Activated CD8-positive, alpha-beta memory T cell treated with anti-CD3 and anti-CD28 coated beads, Interleukin-2, amount 50 U/mL, for 1 hour (primary cell): ENCODE results near the gene MIEF1.
A peak's percentile ranks its signal among the peaks of the same experiment; 100 is the strongest.
"Not testable (repeated sequence)": the region's sequence is repeated elsewhere in the genome, so short reads cannot be mapped to it uniquely, and the experiment has no call there.

Experiments used
- DNase-seq: peaks from one replicate; pipeline ENCODE4 v3.0.0-alpha.2; 2020; ENCODE audit errors: extremely low read depth

Gene MIEF1

DNA sequence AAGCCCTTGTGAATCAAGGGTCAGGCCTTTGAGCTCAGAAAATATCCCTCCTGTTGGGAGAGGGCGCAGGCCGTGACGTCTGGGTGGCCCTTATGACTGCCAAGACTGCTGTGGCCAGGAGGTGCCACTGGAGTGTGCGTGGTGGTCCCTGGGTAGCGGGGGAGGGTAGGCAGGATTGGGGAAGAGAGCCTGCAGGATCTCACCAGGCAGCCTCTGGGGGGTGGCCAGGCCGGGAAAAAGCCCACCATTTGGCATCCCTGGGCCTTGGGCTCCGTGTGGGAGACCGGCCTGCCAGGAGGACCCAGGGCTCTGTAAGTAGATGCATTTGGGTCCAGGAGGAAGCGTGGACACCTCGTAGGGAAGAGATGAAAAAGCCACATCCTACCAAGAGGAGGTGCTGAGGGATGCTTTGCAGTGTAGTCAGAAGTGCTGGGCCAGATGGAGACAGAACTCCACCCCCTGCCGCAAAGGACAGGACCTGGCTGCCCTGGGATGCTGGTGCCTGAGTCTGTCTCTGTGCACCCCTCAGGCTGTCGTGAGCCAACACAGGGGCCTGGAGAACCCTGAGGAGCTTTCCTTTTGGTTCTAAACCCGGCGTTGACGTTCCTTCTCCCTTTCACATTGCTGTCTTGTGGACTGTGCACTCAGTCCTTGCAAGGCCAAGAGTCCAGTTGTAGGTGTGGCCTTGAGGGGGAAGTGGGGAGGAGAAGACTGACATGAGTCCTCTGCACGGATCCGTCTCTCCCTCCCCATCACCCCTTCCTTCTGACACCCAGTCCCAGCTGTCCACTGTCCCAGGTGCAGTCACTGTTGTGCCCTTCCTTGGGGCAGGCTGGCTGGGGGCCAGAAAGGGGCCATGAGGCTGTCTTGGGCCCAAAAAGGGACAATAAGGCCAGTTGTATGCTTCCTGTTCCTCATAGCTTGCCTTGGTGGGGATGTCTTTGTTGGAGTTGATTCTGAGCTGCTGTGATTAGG, 12.7 kb upstream of the MIEF1 start:
- DNase-seq, result no peak

DNA sequence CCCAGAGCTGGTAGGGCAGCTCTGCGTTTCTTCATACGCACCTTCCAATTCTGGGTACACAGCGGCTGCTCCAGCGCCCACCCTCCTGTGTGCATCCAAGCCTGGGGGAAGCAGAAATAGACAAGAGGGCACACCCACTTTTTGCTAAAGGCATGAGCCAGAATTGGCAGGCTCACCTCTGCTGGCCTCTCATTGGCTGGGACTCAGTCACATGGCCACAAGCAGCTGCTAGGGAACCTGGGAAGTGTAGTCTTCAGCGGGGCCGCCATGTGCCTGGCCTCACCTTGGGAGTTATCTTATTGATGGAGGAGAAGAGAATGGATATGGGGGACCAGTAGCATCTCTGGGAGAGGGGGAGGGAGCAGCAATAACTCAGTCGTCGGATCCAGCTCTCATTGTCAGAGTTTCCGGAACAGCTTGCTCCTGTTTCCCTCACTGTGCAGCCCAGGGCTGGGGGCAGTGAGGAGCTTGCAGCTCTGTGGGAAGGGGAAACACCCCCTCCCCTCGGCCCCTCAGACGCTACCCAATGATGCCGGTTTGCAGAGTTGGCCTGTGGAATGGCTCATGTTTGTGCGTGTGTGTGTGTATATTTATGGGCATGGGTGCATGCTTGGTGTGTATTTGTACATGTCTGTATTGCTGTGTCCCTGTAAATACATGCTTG, 11.8 kb upstream of the MIEF1 start:
- peak; percentile 44 for DNase-seq

DNA sequence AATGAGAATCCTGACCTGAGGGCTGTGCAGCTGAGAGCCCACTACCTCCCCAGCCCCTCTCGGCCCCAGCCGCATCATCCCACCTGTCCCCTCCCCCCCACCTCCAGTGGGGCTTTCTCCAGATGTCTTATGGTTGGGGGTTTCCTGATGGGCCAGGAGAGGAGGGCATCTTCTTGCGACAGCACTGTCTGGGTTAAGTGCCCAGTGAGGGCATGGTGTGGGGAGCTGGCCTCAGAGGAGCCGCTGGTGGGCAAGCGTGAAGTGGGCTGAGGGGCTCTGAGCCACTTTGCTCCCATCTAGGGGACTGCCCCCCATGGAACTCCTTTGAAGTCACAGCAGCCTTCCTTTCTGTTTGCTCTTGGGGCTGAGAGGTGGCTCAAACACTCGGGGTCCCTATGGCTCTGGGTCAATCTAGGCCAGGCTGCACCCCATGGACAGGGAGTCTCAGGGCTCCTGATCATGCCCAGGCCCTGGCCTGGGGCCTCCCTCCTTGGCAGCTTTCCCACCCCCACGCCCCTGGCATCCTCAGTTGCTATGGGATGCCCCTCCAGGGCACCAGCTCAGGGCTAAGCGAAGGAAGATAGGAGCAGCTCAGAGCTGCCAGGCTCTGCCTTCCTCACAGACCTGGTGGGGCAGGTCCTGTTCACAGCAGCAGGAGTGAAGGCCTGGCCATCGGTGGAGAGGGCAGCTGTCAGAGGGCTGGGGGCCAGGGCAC, 11.0 kb upstream of the MIEF1 start:
- no peak for DNase-seq

DNA sequence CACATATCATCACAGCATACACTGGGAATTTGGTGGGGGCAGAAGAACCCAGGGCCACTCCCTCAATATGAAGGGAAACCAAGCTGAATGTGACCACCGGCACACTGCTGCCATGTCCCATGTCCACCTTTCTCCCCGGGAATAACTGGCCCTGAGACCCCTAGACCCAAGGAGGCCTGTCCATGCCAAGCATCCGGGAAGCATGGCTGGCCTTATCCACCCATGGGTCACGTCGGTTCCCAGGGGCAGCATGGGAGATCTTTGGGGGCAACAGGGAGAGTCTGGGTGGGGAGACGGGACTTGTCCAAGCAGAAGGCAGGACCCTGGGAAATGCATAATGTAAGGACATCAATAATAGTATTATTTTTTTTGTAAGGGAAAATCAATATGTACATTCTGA, 10.4 kb upstream of the MIEF1 start:
- no peak for DNase-seq

- DNase-seq, result no peak
Observed at GRCh38 chr22:39492186-39492585, 9.9 kb upstream of the MIEF1 start.

- DNase-seq, result no peak
Observed at GRCh38 chr22:39493759-39494158, 8.3 kb upstream of the MIEF1 start.

DNA sequence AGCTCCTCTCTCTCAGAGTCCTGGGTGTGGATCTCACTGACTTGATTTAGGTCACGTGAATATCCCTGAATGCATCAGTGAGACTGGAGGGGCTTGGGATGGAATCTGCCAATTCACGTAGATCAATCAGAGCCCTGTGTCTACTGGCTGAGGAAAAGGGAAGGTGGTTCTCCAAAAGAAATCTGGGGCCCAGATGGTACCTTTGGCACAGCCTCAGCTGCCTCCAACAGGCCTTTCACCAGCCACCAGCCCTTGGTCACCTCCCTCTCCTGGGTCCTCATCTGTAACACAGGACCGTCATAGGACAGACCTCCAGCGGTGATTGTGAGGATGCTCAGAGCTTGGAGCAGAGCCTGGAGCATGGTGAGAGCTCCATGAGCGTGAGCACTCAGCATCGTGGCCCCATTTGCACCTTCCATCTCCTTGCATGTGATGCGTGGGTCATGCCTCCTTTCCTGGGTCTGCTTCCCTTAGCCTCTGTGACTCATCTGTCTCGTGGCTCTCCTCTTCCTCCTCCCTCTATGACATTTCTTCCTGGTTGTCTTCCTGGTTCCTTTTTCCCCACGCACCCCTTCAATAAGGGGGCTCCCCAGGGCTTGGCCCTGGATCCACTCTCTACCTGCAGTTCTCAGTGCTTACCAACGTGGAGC, 7.5 kb upstream of the MIEF1 start:
- DNase-seq, result no peak

DNA sequence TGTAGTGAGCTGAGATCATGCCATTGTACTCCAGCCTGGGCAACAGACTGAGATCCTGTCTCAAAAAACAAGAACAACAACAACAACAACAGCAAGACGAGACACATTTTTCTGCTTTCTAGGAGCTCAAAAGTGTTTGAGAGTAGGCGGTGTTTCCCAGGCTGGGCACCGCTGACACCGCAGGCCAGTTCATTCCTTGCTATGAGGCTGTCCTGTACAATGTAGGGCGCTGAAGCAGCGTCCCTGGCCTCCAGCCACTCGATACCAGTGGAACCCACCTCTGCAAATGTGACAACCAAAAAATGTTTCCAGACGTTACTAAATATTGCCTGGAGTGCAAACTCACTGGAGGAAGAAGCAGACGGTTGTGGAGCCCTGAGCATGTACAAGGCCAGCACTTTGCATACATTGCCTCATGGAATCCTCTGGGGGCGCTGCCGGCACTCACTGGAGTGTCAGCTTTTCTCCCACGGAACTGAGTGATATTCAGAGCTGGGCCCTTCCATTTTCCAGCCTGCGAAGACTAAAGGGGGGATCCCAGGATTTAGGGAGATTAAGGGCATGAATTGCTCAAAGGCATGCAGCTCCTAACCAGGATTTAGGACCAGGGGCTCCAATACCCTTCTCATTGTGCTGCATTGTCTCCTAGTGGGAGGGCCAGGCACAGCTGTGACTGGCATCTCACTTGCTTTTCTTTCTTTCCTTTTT, 5.8 kb upstream of the MIEF1 start:
- no peak for DNase-seq

- DNase-seq, result no peak
Observed at GRCh38 chr22:39497429-39497828, 4.7 kb upstream of the MIEF1 start.

DNA sequence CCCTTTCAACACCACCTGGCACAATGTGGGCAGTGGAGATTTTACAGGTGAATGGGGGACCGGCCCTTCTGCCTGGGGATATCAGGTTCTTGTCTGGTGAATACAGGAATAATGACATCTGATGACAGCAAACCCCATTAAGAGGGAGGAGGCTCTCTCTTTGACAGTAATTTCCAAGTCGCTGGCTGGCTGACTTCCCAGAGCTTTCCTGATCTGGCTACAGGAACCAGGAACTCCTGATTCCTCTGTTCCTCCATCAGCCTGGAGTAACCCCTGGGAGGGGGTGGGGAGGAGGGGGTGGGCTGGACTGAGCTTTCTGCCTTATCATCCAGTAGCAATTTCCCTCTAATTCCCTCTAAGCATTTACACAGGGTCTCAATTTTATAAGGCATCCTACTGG, 3.7 kb upstream of the MIEF1 start:
- DNase-seq, result no peak

DNA sequence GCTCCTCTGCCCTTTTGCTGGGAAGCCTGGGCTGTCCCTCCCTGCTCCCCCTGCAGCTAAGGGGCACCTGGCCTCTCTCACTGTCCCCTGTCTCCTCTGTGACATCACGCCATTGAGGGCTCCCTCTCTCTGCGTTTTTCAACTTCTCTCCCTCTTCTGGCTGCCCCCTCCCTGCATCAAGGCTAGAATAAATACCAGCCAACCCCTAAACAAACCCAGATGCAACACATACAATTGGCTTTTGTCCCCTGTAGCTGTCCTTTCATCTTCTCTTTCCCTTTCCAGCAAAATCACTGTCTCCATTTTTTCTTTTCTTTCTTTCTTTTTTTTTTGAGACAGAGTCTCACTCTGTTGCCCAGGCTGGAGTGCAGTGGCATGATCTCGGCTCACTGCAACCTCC, 3.3 kb upstream of the MIEF1 start:
- no peak for DNase-seq

DNA sequence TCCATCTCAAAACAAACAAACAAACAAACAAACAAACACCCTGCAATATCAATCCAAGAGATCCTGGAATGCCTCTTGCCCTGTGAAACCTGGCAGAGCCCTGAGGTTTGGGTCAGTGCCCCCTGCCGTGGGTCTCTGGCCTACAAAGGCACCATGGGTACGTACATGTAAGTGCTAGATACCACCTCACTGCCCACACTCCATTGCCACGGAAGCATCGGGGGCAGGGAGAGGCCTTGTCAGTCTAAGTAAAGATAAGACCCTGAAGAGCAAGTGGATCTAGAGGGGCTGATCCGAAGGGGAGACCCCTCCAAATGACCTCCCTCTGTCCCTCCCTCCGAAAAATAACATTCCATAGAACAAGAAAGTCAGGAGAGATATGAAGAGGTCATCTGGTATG, 2.0 kb upstream of the MIEF1 start:
- no peak for DNase-seq

DNA sequence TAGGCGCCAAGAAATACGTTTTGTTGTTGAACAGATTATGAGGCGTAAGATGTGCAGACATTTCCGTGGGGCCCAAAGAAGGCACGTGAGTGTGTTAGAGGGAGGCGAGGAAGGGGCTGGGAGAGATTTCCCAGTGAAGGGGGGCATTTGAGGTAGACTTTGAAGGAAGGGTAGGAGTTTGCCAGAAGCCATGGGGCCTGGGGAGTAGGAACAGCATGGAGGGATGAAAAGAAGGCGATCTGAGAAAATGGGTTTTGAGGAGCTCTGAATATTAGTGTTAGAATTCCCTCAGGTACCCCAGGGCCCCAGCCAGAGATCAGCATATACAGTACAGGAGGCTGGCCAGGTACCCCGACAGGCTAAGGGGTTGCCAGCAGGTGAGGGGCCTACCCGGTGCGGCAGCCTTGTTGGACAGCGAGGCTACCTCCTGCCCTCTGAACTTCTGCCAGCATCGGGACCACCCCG, 414 bp upstream of the MIEF1 start:
- DNase-seq, result no peak

GRCh38 chr22:39502789-39503409, 809 bp downstream of the MIEF1 start:
- no peak for DNase-seq

DNA sequence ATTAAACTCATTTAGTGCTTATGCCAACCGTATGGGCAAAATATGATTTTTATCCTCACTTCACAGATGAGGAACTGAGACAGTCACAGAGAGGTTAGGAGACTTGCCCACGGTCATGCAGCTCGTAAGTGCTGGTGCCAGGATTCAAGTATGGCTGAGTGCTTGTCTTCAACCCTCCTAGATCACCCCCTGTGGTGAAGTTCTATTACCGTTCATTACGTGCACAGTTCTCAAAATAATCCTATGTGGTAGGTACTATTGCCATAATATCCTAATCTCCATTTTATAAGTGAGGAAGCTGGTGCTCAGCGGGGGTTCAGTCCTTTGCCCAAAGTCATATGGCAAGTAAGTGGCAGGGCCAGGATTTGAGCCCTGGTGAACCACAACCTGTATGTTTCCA, 1.5 kb downstream of the MIEF1 start:
- no peak for DNase-seq

DNA sequence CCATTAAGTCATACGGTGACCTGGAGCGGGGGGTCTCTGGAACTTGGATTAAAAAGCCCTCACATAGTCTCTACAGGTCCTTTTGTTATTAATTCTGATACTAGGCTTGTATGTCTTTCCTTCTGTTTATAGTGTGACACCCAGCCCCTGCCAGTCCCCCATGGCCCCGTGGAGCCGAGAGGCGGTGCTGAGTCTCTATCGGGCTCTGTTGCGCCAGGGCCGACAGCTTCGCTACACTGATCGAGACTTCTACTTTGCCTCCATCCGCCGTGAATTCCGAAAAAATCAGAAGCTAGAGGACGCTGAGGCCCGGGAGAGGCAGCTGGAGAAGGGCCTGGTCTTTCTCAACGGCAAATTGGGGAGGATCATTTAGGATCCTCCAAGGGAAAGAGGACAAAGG, 2.0 kb downstream of the MIEF1 start:
- no peak for DNase-seq

GRCh38 chr22:39507021-39507420, 4.9 kb downstream of the MIEF1 start:
- not testable (repeated sequence) for DNase-seq

DNA sequence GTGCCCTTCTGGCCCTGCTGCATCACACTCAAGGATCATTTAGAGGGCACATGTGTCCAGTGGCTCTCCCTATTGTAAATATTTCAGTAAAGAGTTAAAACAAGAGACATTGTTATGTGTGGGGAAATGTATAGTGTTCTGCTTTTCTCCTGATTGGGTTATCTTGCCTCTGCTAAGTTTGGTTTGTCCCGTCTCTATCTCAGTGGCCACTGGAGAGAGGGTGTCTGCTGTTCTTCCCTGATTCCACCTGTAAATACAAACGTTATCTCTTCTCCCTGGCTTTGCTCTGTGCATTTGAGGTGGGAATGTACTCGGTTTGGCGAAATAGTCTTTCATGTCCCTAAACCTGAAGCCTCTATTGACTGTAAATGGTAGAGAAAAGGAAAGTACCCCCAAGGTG, 6.3 kb downstream of the MIEF1 start:
- DNase-seq, result no peak

DNA sequence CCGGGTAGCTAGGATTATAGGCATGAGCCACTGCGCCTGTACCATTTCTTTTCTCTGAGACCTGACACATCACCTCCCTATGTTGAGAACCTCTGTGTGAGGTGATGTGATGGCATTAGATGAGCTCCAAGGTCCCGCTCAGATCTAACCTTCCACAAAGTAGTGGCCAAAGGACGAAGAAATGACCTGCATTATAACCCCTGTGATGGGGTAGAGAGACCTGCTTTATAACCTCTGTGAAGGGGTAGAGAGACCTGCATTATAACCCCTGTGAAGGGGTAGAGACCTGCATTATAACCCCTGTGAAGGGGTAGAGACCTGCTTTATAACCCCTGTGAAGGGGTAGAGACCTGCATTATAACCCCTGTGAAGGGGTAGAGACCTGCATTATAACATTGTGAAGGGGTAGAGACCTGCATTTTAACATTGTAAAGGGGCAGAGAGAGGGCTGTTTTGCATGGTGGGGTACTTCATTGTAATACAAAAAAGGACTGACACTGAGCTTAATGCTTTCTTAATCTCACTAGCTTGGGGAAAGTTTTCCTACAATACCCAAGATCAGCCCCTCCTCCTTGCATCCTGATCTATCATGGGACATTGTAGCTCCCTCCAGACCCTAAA, 8.5 kb downstream of the MIEF1 start:
- no peak for DNase-seq

DNA sequence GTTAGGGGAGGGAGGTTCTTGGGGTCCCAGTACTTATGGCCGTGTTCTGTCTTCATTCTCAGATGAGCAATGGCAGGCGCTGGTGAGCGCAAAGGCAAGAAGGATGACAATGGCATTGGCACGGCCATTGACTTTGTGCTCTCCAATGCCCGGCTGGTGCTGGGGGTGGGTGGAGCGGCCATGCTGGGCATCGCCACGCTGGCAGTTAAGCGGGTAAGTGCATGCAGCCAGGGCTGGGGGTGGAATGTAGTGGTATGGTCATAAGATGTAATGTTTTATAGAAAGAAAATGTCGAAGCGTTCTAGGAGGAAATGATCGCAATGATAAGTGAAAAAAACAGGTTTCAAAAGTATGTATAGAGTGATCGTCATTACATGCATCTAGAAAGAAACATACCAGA, 9.1 kb downstream of the MIEF1 start:
- DNase-seq, result no peak
